Right ventricle myocardium superior (tissue), 1 donor: ENCODE data around the gene PLOD3. TPM values are rescaled to one million over a fixed set of nuclear protein-coding genes. Genes with fewer than 3 reads are reported as not detected.
"Not testable (repeated sequence)": the region's sequence is repeated elsewhere in the genome, so short reads cannot be mapped to it uniquely, and the experiment has no call there.

Experiments
- ATAC-seq: fragments of 200-7000 bp; cut with Tn5 transposase; one replicate; pipeline ENCODE4 v1.9.1; 2020; ENCODE audit warnings: mild to moderate bottlenecking; ENCODE audit not compliant: poor library complexity
- DNase-seq: peaks from one replicate; pipeline ENCODE4 v3.0.0-alpha.2; 2020
- intact Hi-C: fragments of 100-400 bp; cut with DNase I; formaldehyde crosslinking; loops from one replicate; pipeline ENCODE4 v1.11.2; 2022
- total RNA-seq: library from RNA; stranded (reverse); fragmentation: NEBNext Ultra II Directional; extraction: Animal tissue kit (Norgen Biotek cat#: 25700); gene quantifications from one replicate; pipeline ENCODE4 v1.2.1, GENCODE V29; 2021
- donor health status: DM: no; HTN: yes; CAD: no; lungs with severe emphysema.

PLOD3 gene
- total RNA-seq, 1 donor from 2014 or later, result 39.0 TPM

DNA sequence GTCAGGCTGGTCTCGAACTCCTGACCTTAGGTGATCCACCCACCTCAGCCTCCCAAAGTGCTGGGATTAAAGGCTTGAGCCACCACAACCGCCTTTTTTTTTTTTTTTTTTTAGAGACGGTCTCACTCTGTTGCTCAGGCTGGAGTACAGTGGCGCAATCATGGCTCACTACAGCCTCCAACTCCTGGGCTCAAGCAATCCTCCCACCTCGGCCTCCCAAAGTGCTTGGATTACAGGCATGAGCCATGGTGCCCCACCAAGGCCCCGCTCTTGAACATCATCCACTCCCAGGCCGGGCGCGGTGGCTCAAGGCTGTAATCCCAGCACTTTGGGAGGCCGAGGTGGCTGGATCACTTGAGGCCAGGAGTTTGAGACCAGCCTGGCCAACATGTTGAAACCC, 17.9 kb downstream of the PLOD3 start:
- DNase-seq, intact Hi-C loops, ATAC-seq: not testable (repeated sequence)

DNA sequence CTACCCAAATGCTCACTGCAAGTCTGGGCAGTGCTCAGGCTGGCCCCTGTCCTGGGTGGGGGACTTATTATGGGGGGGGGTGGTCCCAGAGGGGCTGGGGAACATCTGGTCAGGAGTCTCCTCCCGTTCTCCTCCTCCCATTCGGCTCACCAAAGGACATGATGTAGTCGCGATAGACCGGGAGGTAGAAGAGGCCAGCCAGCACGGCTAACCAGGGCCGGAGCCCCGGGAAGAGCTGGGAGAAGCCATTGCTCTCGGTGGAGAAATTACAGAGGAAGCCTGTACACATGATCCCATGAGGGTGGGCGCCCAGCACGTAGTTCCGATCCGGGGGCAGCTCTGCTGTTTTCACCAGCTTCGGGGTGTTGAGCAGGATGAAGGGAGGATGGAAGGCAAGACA, 18.9 kb downstream of the PLOD3 start:
- no peak for ATAC-seq
- no peak for DNase-seq
- intact Hi-C loops, result no loop called here

DNA sequence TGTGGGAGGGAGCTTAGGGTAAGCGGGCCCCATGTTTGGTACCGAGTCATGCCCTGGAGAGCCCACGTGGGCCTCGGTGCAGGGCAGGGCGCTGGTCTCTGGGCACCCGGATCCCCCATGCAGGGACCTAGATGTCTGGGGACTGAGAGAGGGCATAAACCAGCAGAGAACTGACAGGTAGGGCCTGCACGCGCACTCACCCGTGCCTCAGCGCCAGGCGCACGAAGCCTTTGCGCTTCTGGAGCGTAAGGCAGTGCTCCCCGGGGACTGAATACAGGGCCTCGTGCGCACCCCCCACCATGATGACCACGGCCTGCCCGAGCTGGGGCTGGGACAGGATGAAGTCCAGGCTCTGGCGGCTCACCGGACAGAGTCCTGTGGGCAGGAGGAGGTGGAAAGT, 19.4 kb downstream of the PLOD3 start:
- intact Hi-C loops, result no loop called here
- ATAC-seq (no peak), DNase-seq (no peak)

DNA sequence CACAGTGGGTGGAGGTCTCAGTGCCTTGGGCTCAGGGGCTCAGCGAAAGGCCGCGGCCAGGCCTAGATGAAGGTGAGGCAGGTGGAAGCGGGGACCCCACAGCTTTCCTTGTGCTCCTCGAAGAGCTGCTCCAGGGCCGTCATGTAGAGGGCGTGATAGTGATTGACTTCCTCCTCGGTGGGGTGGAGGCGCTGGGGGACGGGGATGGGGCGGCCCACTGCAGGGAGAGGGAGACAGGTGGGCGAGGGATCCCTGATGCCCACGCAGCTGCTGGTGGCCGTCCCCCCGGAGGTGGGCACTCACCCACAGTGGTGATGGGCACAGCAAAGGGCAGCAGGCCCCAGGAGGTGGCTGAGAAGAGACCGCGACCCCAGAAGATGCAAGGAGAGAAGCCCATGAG, 21.5 kb downstream of the PLOD3 start:
- ATAC-seq, result no peak
- intact Hi-C loops, result no loop called here
- DNase-seq, result no peak

DNA sequence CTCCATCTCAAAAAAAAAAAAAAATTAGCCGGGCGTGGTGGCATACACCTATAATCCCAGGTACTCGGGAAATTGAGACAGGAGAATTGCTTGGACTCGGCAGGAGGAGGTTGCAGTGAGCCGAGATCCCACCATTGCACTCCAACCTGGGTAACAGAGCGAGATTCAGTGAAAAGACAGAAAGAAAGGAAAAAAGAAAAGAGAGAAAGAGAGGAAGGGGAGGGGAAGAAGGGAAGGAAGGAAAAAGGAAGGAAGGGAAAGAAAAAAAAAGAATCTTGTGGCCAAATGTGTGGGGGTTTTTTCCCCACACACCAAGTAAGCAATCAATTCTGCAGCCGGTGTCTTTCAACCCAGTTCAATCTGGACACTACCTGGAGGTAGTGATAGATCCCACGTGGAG, 28.3 kb downstream of the PLOD3 start:
- ATAC-seq (no peak), DNase-seq (no peak)
- intact Hi-C loops, result no loop called here

DNA sequence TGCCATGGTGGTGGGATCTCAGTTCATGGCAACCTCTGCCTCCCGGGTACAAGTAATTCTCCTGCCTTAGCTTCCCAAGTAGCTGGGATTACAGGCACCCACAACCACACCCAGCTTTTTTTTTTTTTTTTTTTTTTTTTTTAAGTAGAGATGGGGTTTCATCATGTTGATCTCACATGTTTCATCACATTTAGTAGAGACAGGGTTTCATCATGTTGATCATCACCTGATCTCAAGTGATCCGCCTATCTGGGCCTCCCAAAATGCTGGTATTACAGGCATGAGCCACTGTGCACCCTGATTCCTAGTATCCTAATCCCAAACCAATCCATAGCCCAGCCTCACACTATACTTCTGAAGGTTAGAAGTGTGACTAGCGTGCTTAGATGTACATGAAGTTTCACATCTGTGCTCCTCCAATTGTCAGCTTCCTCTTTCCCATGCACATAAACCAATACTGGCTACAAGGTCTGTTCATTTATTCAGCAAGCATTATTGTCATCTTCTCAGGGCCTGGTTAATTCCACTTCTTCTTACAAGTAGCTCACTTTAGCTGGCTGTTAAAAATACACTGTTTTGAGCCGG, 30.4 kb downstream of the PLOD3 start:
- no peak for ATAC-seq
- no peak for DNase-seq
- intact Hi-C loops, result no loop called here

DNA sequence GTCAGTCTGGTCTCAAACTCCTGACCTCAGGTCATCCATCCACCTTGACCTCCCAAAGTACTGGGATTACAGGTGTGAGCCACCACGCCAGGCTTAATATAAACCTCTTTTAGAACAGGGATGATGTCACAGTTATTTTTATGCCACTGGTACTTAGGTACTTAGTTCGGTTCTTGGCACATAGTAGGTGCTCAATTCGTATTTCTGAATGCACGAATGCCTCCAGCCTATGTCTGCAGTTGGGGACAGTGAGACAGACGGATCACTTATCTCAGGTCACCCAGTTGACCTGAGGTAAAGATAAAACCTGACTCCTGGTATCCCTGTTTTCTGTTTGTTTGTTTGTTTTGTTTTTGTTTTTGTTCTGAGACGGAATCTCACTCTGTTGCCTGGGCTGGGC, 31.2 kb downstream of the PLOD3 start:
- intact Hi-C loops, result no loop called here
- no peak for DNase-seq
- no peak for ATAC-seq

DNA sequence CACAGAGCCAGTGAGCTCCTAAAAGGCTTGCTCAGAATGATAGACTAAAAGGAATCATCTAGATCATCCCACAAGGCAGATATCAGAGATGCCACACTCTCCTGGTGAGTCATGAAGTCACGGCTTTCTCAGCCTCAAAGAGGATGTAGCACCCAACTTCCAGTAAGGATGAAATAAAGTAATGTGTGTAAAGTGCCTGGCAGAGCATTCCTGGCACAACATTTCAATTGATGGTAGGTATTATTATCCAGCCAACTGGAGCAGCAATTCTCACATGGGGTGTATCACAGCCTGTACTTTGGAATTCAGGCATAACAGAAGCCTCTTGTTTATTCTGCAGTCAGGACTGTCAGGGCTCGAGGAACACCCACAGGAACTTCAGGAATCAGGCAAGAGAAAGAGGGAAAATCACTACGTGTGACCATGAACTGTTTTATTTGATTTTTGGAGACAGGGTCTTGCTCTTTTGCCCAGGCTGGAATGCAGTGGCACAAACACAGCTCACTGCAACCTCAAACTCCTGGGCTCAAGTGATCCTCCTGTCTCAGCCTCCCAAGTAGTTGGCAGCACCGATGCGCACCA, 32.0 kb downstream of the PLOD3 start:
- no peak for ATAC-seq
- intact Hi-C loops, result no loop called here
- no peak for DNase-seq

DNA sequence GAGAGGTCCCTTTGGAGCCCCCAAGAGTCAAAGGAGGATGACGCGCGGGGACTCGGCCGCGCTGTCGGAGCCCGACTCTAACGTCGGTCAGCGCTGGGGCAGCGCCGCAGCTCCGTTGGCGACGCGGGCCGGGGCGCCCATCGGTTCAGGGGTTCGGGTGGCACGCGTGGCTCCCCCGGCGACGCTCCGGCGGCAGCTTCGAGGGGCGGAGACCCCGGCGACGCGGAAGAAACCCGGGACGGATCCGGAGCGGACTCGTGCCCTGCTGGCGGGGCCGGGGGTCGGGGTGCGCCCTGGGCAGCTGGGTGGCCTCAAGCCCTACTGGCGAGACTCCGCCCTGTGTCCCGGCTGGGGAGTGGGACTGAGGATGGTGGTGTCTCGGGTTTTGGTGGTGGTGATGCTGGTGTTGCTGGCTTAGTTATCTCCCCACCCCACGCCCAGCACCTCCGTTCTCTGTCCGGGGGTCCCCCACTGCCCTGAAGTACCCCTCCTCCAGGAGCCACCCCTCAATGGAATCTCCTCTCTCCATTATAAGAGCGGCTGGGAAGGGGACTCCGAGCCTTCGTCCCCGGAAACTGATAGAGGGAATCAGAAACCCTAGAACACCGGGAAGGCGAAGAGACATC, 37.1 kb downstream of the PLOD3 start, which contains the start of gene NAT16:
Gene NAT16 (minus strand): TSS at position 164 of the 626 bp plus-strand sequence. CDS start 5,486 bp downstream, outside the sequence.
- intact Hi-C loops, result no loop called here
- no peak for ATAC-seq
- no peak for DNase-seq

DNA sequence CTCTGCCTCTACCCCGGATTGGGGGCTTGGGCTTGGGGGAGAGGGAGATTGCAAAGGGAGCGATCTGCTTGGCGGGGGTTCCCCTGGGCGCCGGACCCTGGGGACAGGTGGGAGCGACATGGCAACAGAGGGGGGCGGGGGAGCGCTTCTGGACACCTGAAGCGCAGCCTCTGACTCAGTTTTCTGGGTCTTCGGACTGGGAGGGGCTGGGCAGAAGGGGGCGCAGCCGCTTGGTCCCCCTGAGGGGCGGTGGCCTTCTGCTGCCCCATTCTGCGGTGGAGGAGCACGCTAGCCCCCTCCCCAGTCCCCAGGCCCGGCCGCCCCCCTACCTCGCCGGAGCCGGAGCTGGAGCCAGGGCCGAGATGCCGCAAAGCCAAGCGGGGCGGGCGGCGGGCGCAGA, 37.7 kb downstream of the PLOD3 start:
- DNase-seq (no peak), ATAC-seq (no peak)
- intact Hi-C loops, result no loop called here

DNA sequence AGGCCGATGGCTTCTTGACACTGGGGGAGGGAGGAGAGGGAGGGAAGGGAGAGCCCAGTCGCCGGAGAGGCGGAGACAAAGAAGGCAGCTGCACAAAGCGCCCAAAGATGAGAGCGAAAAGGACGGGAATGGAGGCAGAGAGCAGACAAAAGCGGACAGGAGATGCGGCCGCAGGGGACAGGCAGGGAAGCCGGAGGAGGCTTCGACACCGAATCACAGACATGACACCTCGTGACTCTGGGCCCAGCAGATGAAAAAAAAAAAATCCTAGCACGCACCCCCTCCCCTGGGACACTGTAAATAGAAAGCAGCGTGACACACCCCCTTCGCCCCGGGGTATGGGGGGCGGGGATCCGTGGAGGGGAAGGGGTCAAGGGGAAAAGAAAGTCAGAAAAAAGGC, 38.3 kb downstream of the PLOD3 start:
- DNase-seq (no peak), ATAC-seq (no peak)
- intact Hi-C loops, result no loop called here

DNA sequence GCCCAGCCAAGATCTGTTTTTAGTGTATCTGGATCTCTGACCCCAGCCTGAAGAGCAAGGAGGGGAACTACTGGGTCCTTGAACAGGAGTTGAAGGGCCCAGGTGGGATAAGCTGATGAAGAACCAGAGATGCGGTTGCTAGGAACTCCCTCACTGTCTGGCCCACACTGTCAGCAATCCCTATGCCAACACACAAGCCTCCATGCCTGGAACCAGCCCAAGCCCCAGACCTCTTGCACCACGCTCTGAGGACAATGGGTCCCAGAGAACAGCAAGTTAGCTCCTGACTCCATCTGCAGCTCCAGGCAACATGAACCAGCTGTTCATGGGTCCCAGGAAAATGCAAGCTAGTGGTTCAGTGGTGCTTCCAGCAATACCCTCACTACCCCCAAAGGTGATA, 39.7 kb downstream of the PLOD3 start:
- DNase-seq (no peak), ATAC-seq (no peak)
- intact Hi-C loops, result no loop called here

DNA sequence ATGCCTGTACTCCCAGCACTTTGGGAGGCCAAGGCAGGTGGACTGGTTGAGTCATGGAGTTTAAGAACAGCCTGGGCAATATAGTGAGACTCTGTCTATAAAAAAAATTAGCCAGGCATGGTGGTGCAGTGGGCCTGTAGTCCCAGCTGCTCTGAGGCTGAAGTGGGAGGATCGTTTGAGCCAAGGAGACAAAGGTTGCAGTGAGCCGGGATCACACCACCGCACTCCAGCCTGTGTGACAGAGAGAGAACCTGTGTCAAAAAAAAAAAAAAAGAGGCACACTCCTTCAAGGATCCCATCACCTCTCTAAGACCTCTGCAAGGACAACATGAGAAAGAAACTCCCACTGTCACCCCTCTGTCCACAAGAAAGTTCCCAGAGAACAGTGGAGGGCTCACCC, 41.7 kb downstream of the PLOD3 start:
- no peak for ATAC-seq
- intact Hi-C loops, result no loop called here
- no peak for DNase-seq

DNA sequence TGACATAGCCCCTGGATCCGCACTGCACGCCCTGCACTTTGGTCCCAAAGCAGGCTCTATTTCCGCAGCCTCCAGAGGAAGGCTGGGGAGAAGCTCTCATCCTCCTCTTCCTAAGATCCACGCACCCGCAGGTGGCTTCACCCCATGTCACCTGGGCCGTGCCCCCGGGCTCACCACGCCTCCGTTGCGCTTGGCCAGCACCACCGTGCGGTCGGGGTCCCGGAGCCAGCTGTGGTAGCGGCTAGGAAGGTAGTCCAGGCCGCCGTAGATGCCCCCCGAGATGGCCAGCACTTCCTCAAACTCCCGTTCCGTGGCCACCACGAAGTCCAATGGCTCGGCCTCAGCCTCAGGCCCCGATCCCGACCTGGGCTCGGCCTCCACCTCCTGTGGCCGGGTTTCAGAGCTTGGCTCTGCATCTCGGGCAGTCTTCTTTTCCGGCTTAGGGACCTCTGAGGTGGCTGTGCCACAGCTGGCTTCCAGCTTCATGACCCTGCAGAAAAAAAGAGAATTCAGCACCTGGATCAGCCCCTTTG, 43.0 kb downstream of the PLOD3 start:
- ATAC-seq, result no peak
- intact Hi-C loops, result no loop called here
- DNase-seq, result no peak

DNA sequence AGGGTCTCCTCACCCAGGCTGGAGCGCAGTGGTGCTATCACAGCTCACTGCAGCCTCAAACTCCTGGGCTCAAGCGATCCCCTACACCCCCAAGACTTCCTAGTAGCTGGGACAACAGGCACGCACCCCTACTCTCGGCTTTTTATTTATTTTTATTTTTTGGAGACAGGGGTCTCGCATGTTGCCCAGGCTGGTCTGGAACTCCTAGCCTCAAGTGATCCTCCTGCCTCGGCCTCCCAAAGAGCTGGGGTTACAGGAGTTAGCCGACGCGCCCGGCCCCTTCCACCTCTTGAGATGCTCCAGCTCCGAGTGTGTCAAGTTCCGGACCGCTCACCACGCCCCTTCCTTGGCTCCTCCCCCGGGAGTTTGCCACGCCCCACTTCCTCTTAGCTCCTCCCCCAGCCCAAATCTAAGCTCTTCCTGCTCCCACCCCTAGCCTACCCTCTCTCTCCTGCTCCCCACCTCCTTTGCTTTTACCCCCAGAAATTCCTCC, 43.6 kb downstream of the PLOD3 start:
- no peak for DNase-seq
- intact Hi-C loops, result no loop called here
- ATAC-seq, result no peak

DNA sequence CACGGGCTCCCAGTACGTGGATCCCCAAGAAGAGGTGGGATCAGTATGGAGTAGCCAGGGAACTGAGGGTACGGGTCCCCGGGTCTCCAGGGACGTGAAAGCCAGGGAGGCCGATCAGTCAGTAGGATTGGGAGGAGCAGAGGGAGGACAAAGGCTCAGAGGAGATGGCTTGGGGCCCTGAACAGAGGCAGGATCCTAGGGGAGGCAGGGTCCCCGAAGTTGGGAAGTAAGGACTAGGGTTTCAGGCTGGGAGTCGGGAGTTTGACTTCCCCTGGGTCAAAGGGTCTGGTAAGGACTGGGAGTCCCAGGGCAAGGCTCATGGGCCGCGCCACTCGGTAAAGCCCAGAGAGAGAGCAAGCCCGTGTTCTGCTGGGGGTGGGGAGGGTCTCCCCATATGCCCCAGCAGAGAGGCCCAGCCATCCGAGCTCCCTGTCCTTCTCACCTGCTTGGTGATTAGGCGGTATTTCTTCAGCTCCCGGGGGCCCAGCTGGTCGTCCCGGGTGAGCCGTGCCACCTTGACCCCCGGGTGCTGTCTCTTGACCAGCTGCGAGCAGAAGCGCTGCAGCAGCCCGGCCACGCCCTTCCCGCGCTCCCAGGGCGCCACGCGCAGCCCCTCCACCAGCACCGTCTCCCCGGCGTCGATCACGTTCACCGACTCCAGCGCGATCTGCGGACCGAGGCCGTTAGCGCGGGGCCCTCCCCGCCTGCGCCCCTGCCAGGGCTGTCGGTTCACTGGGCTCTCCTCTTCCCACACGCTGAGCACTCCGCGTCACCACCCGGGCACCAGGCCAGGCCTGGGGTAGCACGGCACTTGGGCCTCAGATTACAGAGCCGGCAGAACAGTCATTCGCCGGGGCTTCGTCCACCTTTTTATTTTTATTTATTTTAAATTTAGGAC, 44.3 kb downstream of the PLOD3 start:
- ATAC-seq (peak; percentile 84), DNase-seq (peak; percentile 82)
- intact Hi-C loops, result no loop called here

DNA sequence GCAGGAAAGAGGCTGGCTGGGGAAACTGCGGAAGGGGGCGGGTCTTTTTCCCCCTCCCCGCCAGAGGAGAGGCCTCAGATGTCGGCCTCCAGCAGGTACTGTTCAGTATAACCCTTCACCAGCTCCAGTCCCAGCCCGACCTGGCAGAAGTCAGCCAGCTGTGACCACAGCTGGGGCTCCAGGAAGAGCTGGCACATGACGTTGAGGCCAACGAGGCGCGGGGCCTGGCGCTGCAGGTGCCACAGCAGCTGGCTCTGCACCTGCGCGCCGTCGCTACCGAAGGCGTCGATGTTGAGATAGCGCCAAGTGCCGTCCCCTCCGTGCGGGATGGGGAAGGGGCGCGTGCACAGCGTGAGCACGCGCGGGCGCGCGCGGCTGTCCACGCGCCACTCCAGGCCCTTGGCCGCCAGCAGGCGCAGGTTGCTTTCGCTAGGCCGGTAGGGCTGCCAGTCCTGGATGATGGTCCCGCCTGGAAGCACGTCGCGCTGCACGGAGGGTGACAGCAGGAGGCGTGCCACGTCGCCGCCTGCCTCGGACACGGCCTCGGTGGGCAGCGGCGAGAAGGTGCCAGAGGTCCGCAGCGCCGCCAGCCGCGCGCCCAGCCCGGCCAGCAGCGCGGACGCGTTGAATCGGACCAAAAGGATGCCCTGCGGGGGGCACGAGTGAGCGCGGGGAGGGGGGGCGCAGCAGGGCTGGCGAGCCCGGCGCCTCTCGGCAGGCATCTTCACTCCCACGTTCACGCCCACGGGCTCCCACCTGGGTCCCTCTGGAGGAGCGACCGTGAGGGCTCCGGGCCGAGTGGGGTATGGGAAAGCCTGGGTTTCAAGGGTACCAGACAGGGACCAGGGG, 45.2 kb downstream of the PLOD3 start:
- DNase-seq, result no peak
- ATAC-seq, result no peak
- intact Hi-C loops, result no loop called here

DNA sequence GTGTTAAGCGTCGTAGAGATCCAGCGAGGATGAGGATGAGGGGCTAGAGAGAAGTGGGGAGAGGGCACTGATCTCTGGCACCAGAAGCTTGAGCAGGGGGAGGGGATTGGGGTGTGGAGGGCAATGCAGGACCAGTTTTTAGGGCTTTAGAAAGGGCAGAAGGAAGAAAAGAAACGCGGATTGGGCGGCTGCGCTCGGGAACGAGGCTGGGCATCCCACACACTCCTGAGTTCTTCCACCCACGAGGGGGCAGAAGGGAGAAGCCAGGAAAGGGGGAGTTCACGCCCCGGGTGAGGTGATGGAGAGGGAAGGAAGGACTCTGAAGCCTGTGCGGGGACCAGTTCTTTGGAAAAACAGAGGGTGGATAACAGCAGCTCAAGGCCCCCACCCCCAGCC, 45.9 kb downstream of the PLOD3 start:
- intact Hi-C loops, result no loop called here
- ATAC-seq, result no peak
- no peak for DNase-seq
